ENCODE results near the gene LIN9. TPM values are rescaled to one million over a fixed set of nuclear protein-coding genes. Genes with fewer than 3 reads are reported as not detected.
"Not testable (repeated sequence)": the region's sequence is repeated elsewhere in the genome, so short reads cannot be mapped to it uniquely, and the experiment has no call there.

LIN9 gene
- polyA plus RNA-seq = 1 to 10 TPM in 2 of 3 donors, under 1 TPM in 1; 0.94 to 3.1 (median 1.8) TPM

DNA sequence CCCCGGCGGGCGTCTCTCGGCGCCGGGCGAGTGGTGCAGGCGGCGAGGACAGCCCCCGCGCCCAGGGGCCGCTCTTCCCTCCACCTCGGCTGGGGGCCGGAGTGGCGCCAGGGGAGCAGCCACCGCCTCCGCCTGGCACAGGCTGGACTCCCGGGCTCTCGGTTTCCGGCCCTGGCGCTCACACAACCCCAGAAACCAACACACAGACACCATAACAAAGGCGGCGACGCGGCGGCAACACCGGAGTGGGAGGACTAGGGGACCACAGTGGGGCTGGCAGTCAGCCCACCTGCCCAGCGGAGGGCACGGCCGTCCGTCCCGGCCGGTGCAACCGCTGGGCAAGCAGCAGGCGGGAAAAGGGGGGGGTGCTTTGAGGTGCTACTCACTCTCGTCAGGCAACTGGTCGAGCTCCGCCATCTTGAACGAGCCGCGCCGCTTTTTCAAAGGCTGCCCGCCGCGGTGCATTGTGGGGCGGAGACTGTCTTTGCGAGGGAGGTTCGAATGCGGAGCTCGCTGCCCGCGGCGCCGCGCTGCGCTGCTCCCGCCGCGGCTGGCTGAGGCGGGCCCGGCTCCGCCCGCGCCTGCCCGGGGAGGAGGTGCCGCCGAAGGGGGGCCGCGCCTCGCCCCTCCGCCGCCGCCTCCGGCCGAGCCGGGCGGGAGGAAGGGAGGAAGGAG, at the start of gene LIN9:
TSS of gene LIN9 (minus strand) at position 442 of the 675 bp plus-strand sequence. CDS start at position 417, 25 bp downstream.
- peaks cover 2 to 10% (median 7%) of the 10 kb centered on the region in 3 donors for H3K27me3 Mint-ChIP-seq (ENCODE audit: low read depth in 3 of 3)
- H3K27ac Mint-ChIP-seq = peak within 1 kb of the TSS in 5 of 6 donors; percentile 46 to 86 (median 68)
- H3K4me3 Mint-ChIP-seq = peak within 1 kb of the TSS; percentile 88 to 93 (median 89)
- peak; percentile 87 to 89 (median 87) for DNase-seq
- H3K9me3 Mint-ChIP-seq = peaks cover 0 to 3% (median 0%) of the 10 kb centered on the region in 6 donors
- H3K4me1 Mint-ChIP-seq = peaks cover 9 to 10% of the 10 kb centered on the region in 2 donors
- no peaks in the 10 kb centered on the region for H3K36me3 Mint-ChIP-seq

- H3K27ac Mint-ChIP-seq = peak overlapping the region in 1 of 6 donors; percentile 14
- H3K4me3 Mint-ChIP-seq = no peak overlapping the region
Measured at GRCh38 chr1:226357416-226357815, 48.5 kb upstream of the LIN9 start.

DNA sequence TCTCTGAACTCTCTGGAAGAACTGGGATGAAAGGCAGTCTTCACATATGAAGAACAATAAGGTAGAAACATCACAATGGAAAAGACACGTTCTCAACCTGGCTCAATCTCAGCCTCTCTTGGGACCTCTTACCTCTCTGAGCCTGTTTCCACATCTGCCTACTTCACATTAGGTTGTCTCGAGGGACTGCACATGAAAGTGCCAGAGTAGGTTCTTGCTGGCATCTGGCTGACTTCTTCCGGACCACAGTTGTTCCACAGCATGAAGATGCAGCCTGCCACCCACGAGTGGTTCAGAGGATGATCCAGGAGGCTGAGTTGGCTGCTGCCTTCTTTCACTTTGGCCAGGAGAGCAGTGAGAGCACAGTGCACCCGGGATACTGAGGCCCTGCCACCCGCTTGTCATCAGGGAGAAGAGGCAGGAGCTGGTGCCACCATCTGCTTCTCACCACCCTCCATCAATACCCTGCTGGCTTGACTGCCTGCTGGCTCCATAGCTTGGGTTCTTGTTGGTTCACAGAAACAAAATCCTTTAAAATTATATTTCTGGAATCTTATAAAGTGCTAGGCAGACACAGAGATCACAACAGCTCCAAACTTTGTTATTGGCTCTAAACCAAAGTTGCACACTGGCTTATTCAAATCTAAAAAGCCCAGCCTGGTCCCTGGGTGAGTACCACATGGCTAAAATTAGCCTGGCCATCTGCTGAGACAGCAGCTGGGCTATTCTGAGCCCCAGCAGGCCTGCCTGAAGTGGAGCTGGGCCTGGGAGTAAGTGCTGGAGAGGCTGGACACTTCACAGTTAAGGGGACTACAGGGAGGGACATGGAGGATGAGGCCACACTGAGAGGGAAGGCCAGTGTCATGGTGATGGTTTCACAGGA, 46.9 kb upstream of the LIN9 start:
- Mint-ChIP-seq H3K4me3 (no peak overlapping the region), H3K27ac (peak overlapping the region in 2 of 6 donors; percentile 44 to 71)

More at GRCh38 chr1:226357416-226357815, 48.5 kb upstream of the LIN9 start:
- Mint-ChIP-seq H3K36me3 (peaks cover 15 to 41% (median 21%) of the 10 kb centered on the region in 3 donors), H3K27me3 (ENCODE audit: low read depth in 3 of 3) (peaks cover 2 to 3% (median 2%) of the 10 kb centered on the region in 3 donors), H3K4me1 (no peaks in the 10 kb centered on the region), H3K9me3 (no peaks in the 10 kb centered on the region)
- no peak for DNase-seq

GRCh38 chr1:226355016-226355415, 46.1 kb upstream of the LIN9 start:
- Mint-ChIP-seq H3K4me1 (no peaks in the 10 kb centered on the region), H3K27ac (no peak overlapping the region), H3K27me3 (ENCODE audit: low read depth in 3 of 3) (peaks cover 2 to 4% (median 3%) of the 10 kb centered on the region in 3 donors)

More for the DNA sequence above, 46.9 kb upstream of the LIN9 start:
- H3K27me3 Mint-ChIP-seq (ENCODE audit: low read depth in 3 of 3) = peaks cover 2 to 3% (median 2%) of the 10 kb centered on the region in 3 donors
- H3K36me3 Mint-ChIP-seq = peaks cover 9 to 26% (median 10%) of the 10 kb centered on the region in 3 donors
- no peak for DNase-seq
- no peaks in the 10 kb centered on the region for H3K4me1 Mint-ChIP-seq
- H3K9me3 Mint-ChIP-seq = no peaks in the 10 kb centered on the region

GRCh38 chr1:226353698-226354525, 44.9 kb upstream of the LIN9 start:
- Mint-ChIP-seq H3K4me3 (no peak overlapping the region), H3K36me3 (peaks cover 0 to 13% (median under 1%) of the 10 kb centered on the region in 3 donors), H3K9me3 (no peaks in the 10 kb centered on the region), H3K27me3 (ENCODE audit: low read depth in 3 of 3) (peaks cover 3 to 4% (median 4%) of the 10 kb centered on the region in 3 donors), H3K4me1 (no peaks in the 10 kb centered on the region), H3K27ac (peak overlapping the region in 1 of 6 donors; percentile 34)
- DNase-seq = no peak

More at GRCh38 chr1:226355016-226355415, 46.1 kb upstream of the LIN9 start:
- no peaks in the 10 kb centered on the region for H3K9me3 Mint-ChIP-seq
- no peak overlapping the region for H3K4me3 Mint-ChIP-seq
- peaks cover 3 to 17% (median 4%) of the 10 kb centered on the region in 3 donors for H3K36me3 Mint-ChIP-seq
- no peak for DNase-seq

DNA sequence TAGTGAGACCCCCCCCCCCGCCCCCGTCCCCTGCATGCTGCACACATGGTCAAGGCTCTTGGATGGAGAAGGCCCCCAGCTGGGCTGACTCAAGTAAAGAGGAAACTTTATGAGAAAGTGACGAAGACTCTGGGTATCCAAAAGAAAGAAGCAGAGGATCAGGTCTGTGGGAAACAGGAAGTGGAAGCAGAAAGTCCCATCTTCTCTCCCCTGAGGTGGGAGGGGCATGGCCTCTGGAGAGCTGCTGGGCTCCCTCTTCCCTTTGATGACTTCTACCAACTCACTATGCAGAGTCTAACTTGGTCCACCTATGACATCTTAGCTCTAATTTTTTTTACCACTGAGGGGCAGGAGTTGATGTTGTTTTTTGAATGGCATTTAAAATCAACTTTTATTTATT, 42.7 kb upstream of the LIN9 start:
- no peaks in the 10 kb centered on the region for H3K4me1 Mint-ChIP-seq

DNA sequence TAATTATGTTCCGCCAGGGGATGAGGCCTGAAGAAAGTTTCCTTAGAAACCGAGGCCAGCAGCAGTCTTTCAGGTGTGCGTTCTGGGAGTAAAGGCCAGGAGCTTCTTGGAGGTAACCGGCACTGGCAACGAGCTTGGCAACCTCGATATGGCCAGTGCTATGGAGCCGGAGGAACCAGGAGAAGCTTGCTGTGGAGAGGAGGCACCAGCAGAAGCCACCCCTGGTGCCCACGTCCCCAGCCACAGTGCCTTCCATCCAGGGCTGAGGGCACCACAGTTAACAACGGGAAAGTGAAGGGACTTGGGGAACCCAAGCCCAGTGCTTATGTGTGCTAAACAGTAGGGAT, 41.5 kb upstream of the LIN9 start:
- H3K36me3 Mint-ChIP-seq = no peaks in the 10 kb centered on the region
- H3K27me3 Mint-ChIP-seq (ENCODE audit: low read depth in 3 of 3) = peaks cover 0 to 4% (median 1%) of the 10 kb centered on the region in 3 donors
- DNase-seq = no peak
- no peak overlapping the region for H3K4me3 Mint-ChIP-seq
- no peaks in the 10 kb centered on the region for H3K4me1 Mint-ChIP-seq
- no peaks in the 10 kb centered on the region for H3K9me3 Mint-ChIP-seq
- no peak overlapping the region for H3K27ac Mint-ChIP-seq

More for the DNA sequence above, 42.7 kb upstream of the LIN9 start:
- no peaks in the 10 kb centered on the region for H3K9me3 Mint-ChIP-seq
- no peak overlapping the region for H3K4me3 Mint-ChIP-seq
- H3K27ac Mint-ChIP-seq = no peak overlapping the region
- H3K36me3 Mint-ChIP-seq = no peaks in the 10 kb centered on the region
- peaks cover 0 to 4% (median 1%) of the 10 kb centered on the region in 3 donors for H3K27me3 Mint-ChIP-seq (ENCODE audit: low read depth in 3 of 3)
- no peak for DNase-seq

GRCh38 chr1:226349801-226350518, 41.0 kb upstream of the LIN9 start:
- Mint-ChIP-seq H3K27me3 (ENCODE audit: low read depth in 3 of 3) (peaks cover 0 to 4% (median 1%) of the 10 kb centered on the region in 3 donors), H3K9me3 (no peaks in the 10 kb centered on the region), H3K27ac (no peak overlapping the region), H3K4me3 (no peak overlapping the region), H3K36me3 (no peaks in the 10 kb centered on the region), H3K4me1 (no peaks in the 10 kb centered on the region)
- DNase-seq = no peak

- Mint-ChIP-seq H3K9me3 (no peaks in the 10 kb centered on the region), H3K27me3 (ENCODE audit: low read depth in 3 of 3) (peaks cover 0 to 2% (median 1%) of the 10 kb centered on the region in 3 donors), H3K36me3 (no peaks in the 10 kb centered on the region), H3K27ac (no peak overlapping the region), H3K4me3 (no peak overlapping the region), H3K4me1 (no peaks in the 10 kb centered on the region)
- no peak for DNase-seq
Measured at GRCh38 chr1:226349081-226349480, 40.1 kb upstream of the LIN9 start.

GRCh38 chr1:226344441-226345259, 35.7 kb upstream of the LIN9 start:
- peaks cover 2 to 10% (median 4%) of the 10 kb centered on the region in 3 donors for H3K27me3 Mint-ChIP-seq (ENCODE audit: low read depth in 3 of 3)
- no peak for DNase-seq
- H3K9me3 Mint-ChIP-seq = peaks cover 0 to 8% (median under 1%) of the 10 kb centered on the region in 6 donors
- H3K36me3 Mint-ChIP-seq = peaks cover 0 to 4% (median 0%) of the 10 kb centered on the region in 3 donors
- H3K4me3 Mint-ChIP-seq = no peak overlapping the region
- H3K4me1 Mint-ChIP-seq = no peaks in the 10 kb centered on the region
- no peak overlapping the region for H3K27ac Mint-ChIP-seq

GRCh38 chr1:226342656-226343055, 33.7 kb upstream of the LIN9 start:
- H3K4me1 Mint-ChIP-seq = no peaks in the 10 kb centered on the region
- peaks cover 2 to 10% (median 4%) of the 10 kb centered on the region in 3 donors for H3K27me3 Mint-ChIP-seq (ENCODE audit: low read depth in 3 of 3)
- H3K27ac Mint-ChIP-seq = no peak overlapping the region
- H3K36me3 Mint-ChIP-seq = peaks cover 0 to 4% (median 0%) of the 10 kb centered on the region in 3 donors
- DNase-seq = no peak
- no peak overlapping the region for H3K4me3 Mint-ChIP-seq
- H3K9me3 Mint-ChIP-seq = peaks cover 0 to 8% (median under 1%) of the 10 kb centered on the region in 6 donors

DNA sequence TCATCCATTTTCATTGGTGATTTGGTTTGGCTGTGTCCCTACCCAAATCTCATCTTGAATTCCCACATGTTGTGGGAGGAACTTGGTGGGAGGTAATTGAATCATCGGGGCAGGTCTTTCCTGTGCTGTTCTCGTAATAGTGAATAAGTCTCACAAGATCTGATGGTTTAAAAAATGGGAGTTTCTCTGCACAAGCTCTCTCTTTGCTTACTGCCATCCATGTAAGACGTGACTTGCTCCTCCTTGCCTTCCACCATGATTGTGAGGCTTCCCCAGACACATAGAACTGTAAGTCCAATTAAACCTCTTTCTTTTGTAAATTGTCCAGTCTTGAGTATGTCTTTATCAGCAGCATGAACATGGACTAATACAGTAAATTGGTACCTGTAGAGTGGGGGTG, 31.1 kb upstream of the LIN9 start:
- H3K27me3 Mint-ChIP-seq (ENCODE audit: low read depth in 3 of 3) = peaks cover 2 to 10% (median 4%) of the 10 kb centered on the region in 3 donors
- H3K27ac Mint-ChIP-seq, DNase-seq: not testable (repeated sequence)

More for the DNA sequence above, 31.1 kb upstream of the LIN9 start:
- H3K4me1 Mint-ChIP-seq, H3K9me3 Mint-ChIP-seq, H3K4me3 Mint-ChIP-seq, H3K36me3 Mint-ChIP-seq: not testable (repeated sequence)

Measured in immature natural killer cell (primary cell).